ENCODE measurements around the gene XPO5.
"Not testable (repeated sequence)": the region's sequence is repeated elsewhere in the genome, so short reads cannot be mapped to it uniquely, and the experiment has no call there.

The XPO5 gene

GRCh38 chr6:43575772-43576551 is at the start of gene XPO5, which contains the start of gene POLH:
TSS of gene XPO5 (minus strand) at chr6:43576038. CDS start at chr6:43575864, 174 bp downstream.
TSS of gene POLH (plus strand) at chr6:43576185. CDS start at chr6:43582320, 6,135 bp downstream.
- DNase-seq, result peak; percentile 93

- no peak for DNase-seq
Observed at GRCh38 chr6:43625393-43625992, 49.7 kb upstream of the XPO5 start.

GRCh38 chr6:43624786-43625288 is 49.0 kb upstream of the XPO5 start:
- DNase-seq, result no peak

- no peak for DNase-seq
Observed at GRCh38 chr6:43623880-43624785, 48.3 kb upstream of the XPO5 start.

- DNase-seq, result no peak
Observed at GRCh38 chr6:43622541-43622940, 46.7 kb upstream of the XPO5 start.

- DNase-seq, result no peak
Observed at GRCh38 chr6:43621836-43622180, 46.0 kb upstream of the XPO5 start.

- no peak for DNase-seq
Observed at GRCh38 chr6:43621078-43621835, 45.4 kb upstream of the XPO5 start.

GRCh38 chr6:43616725-43617472 is 41.1 kb upstream of the XPO5 start:
- no peak for DNase-seq

GRCh38 chr6:43614396-43614730 is 38.5 kb upstream of the XPO5 start:
- DNase-seq, result no peak

- no peak for DNase-seq
Observed at GRCh38 chr6:43613721-43614395, 38.0 kb upstream of the XPO5 start.

GRCh38 chr6:43610431-43610830 is 34.6 kb upstream of the XPO5 start:
- no peak for DNase-seq

- DNase-seq, result no peak
Observed at GRCh38 chr6:43609402-43609801, 33.6 kb upstream of the XPO5 start.

- no peak for DNase-seq
Observed at GRCh38 chr6:43608807-43609206, 33.0 kb upstream of the XPO5 start.

- DNase-seq, result peak; percentile 34
Observed at GRCh38 chr6:43608310-43608763, 32.5 kb upstream of the XPO5 start.

GRCh38 chr6:43606019-43606418 is 30.2 kb upstream of the XPO5 start:
- no peak for DNase-seq

- no peak for DNase-seq
Observed at GRCh38 chr6:43604174-43604573, 28.3 kb upstream of the XPO5 start.

- DNase-seq, result no peak
Observed at GRCh38 chr6:43600595-43600994, 24.8 kb upstream of the XPO5 start.

GRCh38 chr6:43593938-43594337 is 18.1 kb upstream of the XPO5 start:
- DNase-seq, result no peak

GRCh38 chr6:43589564-43589963 is 13.7 kb upstream of the XPO5 start:
- DNase-seq, result not testable (repeated sequence)

GRCh38 chr6:43588194-43588593 is 12.4 kb upstream of the XPO5 start:
- DNase-seq, result no peak

- no peak for DNase-seq
Observed at GRCh38 chr6:43584892-43585570, 9.2 kb upstream of the XPO5 start.
